Measurements from ENCODE around the gene MPPED1.

The MPPED1 gene

DNA sequence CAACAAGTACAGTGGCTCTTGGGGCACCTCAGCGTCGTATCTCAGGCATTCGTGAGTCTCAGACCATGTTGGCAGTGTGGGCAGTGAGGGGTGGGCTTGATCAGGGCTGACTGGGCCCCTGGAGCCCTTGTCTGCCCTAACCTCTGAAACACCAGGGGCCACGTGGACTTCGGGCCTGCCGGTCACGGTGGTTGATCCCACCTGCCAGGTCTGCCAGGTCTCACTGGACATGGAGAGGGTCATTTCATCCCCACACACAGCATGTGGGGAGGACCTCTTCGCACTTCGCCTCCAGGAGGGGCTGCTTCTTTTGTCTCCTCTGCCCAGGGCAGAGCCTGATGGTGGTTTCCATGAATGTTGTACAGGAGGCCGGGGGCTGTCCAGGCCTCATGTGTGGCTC lies 77.1 kb downstream of the MPPED1 start:
- H3K4me3 ChIP-seq: no peak overlapping the region
- H3K27ac ChIP-seq: no peak overlapping the region
- no peak for DNase-seq (ENCODE audit: low spot score)
- TF ChIP-seq, protein P1, sequence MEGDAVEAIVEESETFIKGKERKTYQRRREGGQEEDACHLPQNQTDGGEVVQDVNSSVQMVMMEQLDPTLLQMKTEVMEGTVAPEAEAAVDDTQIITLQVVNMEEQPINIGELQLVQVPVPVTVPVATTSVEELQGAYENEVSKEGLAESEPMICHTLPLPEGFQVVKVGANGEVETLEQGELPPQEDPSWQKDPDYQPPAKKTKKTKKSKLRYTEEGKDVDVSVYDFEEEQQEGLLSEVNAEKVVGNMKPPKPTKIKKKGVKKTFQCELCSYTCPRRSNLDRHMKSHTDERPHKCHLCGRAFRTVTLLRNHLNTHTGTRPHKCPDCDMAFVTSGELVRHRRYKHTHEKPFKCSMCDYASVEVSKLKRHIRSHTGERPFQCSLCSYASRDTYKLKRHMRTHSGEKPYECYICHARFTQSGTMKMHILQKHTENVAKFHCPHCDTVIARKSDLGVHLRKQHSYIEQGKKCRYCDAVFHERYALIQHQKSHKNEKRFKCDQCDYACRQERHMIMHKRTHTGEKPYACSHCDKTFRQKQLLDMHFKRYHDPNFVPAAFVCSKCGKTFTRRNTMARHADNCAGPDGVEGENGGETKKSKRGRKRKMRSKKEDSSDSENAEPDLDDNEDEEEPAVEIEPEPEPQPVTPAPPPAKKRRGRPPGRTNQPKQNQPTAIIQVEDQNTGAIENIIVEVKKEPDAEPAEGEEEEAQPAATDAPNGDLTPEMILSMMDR (IDR thresholded peaks at IDR 0.05): no peak

DNA sequence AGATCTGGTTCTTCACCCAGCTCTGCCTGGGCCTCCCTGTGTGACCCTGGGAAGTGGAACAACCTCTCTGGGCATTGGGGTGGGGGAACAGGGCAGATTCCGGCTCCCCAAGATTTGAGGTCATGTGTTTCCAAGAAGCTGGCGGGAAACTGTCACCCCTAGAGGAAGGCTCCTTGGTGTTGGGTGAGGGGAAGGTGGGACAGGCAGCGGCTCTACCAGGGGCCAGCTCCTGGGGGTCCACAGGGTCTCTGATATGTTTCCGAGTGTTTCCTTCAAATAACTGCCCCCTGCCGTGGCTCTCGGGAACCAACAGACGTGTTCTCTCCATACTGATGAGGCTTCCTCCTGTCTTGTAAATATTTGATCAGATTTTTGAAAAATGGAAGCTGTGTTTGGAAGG lies 78.5 kb downstream of the MPPED1 start:
- no peak overlapping the region for H3K27ac ChIP-seq
- no peak overlapping the region for H3K4me3 ChIP-seq
- TF ChIP-seq, protein P1 (IDR thresholded peaks at IDR 0.05): no peak
- no peak for DNase-seq (ENCODE audit: low spot score)

DNA sequence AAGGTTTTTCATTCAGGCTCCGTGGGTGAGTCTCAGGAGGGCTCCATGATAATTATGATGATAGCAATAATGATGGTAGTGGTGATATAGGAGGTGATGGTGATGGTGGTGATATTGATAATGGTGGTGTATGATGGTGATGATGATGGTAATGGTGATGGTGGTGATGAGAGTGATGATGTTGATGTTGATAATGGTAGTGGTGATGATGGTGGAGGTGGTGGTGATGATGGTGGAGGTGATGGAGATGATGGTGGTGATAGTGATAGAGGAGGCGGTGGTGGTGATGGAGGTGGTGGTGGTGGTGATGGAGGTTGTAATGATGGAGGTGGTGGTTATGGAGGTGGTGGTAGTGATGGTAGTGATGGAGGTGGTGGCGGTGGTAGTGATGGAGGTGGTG lies 79.4 kb downstream of the MPPED1 start:
- TF ChIP-seq, protein P1 (IDR thresholded peaks at IDR 0.05): no peak
- DNase-seq (ENCODE audit: low spot score): no peak
- Histone ChIP-seq H3K4me3 (no peak overlapping the region), H3K27ac (no peak overlapping the region)

DNA sequence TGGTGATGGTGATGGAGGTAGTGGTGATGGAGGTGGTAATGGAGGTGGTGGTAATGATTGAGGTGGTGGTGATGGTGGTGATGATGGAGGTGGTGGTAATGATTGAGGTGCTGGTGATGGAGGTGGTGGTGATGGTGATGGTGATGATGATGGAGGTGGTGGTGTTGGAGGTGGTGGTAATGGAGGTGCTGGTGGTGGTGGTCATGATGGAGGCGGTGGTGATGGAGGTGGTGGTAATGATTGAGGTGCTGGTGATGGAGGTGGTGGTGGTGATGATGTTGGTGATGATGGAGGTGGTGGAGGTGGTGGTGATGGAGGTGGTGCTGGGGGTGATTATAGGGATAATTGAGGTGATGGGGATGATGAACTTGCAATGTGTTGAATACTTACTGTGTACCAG lies 79.9 kb downstream of the MPPED1 start:
- H3K4me3 ChIP-seq: no peak overlapping the region

DNA sequence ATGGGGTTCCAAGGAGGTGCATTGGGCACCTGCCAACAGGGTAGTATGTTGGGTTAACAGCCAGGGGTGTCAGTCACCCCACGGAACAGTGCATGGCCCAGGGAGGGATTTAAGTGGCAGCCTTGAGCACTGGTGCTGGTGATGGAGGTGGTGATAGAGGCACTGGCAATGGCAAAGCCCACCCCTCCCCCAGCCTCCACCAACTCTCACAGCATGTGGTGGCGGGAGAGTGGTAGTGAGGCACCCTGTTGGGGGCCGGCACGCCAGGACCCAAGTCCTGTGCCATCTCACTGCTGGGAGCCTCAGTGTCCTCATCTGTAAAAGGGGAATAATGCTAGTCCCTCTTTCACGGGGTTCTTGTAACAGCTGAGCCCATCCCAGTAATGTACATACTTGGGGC lies 81.5 kb downstream of the MPPED1 start:
- TF ChIP-seq, protein P1 (IDR thresholded peaks at IDR 0.05): no peak
- Histone ChIP-seq H3K4me3 (no peak overlapping the region), H3K27ac (no peak overlapping the region)
- DNase-seq (ENCODE audit: low spot score): no peak

More for the DNA sequence above, 79.9 kb downstream of the MPPED1 start:
- H3K27ac ChIP-seq: no peak overlapping the region
- TF ChIP-seq, protein P1 (IDR thresholded peaks at IDR 0.05): no peak
- DNase-seq (ENCODE audit: low spot score): no peak

DNA sequence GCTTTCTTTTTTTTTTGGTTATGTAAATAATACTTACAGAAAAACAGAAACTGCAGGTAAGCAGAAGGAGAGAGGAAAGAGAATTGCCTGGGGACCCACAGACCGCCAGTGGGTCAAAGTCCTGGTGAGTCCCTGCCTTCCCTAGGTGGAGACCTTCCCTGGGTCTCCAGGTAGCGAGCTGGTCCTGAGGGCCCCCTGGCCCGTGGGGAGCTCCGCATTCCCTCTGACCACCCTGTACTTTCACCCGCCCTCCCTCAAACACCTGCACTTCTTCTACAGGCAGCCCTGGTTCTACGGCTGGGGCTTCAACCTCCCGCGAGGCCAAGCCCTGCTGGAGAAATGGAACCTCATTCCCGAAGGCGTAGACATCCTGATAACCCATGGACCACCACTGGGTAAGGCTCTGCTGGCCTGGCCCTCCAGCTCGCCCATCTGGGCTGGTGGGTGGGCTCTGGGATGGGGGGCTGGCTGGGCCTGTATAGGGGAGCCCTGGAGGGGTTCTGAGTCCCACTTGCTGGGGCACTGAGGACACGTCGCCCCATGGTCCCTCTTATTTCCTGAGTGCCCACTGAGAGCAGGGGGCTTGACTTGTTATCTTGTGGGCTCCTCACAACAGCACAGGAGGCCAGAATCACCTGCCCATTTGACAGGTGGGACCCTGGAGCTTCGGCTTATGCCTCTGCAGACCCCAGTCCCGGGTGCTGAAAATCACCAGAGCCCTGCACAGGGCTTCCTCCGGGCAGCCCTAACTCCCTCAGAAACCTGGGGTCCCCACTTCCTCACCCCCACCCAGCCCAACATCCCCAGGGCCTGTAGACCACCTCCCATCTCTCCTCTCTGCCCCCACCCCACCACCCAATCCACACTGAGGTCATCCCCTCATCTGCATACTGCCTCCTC lies 86.4 kb downstream of the MPPED1 start:
- TF ChIP-seq, protein P1 (IDR thresholded peaks at IDR 0.05): no peak
- DNase-seq (ENCODE audit: low spot score): no peak
- H3K4me3 ChIP-seq: no peak overlapping the region
- no peak overlapping the region for H3K27ac ChIP-seq

DNA sequence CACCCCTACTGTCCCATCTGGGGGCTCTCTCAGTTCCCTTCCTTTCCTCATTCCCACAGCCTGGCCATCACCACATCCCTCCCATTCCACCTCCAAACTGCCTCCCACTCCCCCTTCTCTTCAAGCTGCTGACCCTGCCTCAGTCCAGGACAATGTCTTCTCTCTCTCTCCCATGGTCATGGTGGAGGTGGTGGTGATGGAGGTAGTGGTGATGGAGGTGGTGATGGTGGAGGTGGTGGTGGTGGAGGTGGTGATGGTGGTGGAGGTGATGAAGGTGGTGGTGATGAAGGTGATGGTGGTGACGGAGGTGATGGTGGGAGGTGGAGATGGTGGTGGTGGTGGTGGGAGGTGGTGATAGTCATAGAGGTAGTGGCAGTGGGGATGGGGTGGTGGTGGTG lies 87.0 kb downstream of the MPPED1 start:
- Histone ChIP-seq H3K27ac (no peak overlapping the region), H3K4me3 (no peak overlapping the region)
- no peak for DNase-seq (ENCODE audit: low spot score)
- TF ChIP-seq, protein P1 (IDR thresholded peaks at IDR 0.05): no peak

Measured in coronary artery (tissue), 2 donors.